Ovary (tissue), 10 donors: Measurements from ENCODE around the gene PMEL. TPM values are rescaled to one million over a fixed set of nuclear protein-coding genes. Genes with fewer than 3 reads are reported as not detected.
A peak's percentile ranks its signal among the peaks of the same experiment; 100 is the strongest.

Experiments used
- DNase-seq, 5 donors: peaks; one replicate each; pipeline ENCODE4 v3.0.0-alpha.2; 2019 to 2020
- H3K27ac ChIP-seq, 2 donors: fragments of 200-600 bp; one replicate each; pipeline versions ENCODE4 v1.5.1 to v1.8.0; 2019 to 2022
- H3K27me3 ChIP-seq: fragments of 200-600 bp; one replicate; pipeline ENCODE4 v1.8.0; 2022
- H3K36me3 ChIP-seq: fragments of 200-600 bp; sonication (generic); one replicate; pipeline ENCODE4 v1.5.1; 2019
- H3K4me1 ChIP-seq: one replicate; pipeline ENCODE4 v1.8.1; 2013; ENCODE audit warnings: mild to moderate bottlenecking, moderate library complexity; ENCODE audit not compliant: insufficient read depth
- H3K4me3 ChIP-seq: fragments of 200-600 bp; sonication (generic); one replicate; pipeline ENCODE4 v1.5.1; 2017
- H3K9me3 ChIP-seq, 2 donors: fragments of 200-600 bp in 1 of 2; sonication (generic) in 1 of 2; one replicate each; pipeline versions ENCODE4 v1.5.1 to v1.8.1; 2013 to 2019; ENCODE audit warnings: mild to moderate bottlenecking in 1 of 2, moderate library complexity in 1 of 2
- EP300 ChIP-seq: sonication (generic); formaldehyde crosslinking; IDR thresholded peaks from one replicate; pipeline ENCODE4 v1.6.1; 2017; ENCODE audit warnings: antibody characterized with exemption
- POLR2A ChIP-seq: fragments of 450-650 bp; IDR thresholded peaks from one replicate; pipeline ENCODE4 v1.6.1; 2017; ENCODE audit warnings: antibody characterized with exemption, mild to moderate bottlenecking, moderate library complexity
- WGBS, 3 donors: extraction: QIAGEN DNeasy Blood & Tissue Kit in 1 of 3; methylation state at CpG; one replicate each; pipeline versions ENCODE4 v1.1.5 to v1.1.7; 2013 to 2017; 5-methylcytosine and 5-hydroxymethylcytosine counted together
- intact Hi-C, 4 donors: fragments of 100-400 bp; cut with DNase I; formaldehyde crosslinking; loops; one replicate each; pipeline versions ENCODE4 v1.11.0 to v1.15.1; 2022 to 2023
- long read RNA-seq, 3 donors: library from polyadenylated mRNA in 2 of 3; unstranded in 2 of 3; transcript quantifications; one replicate each; pipeline ENCODE4 v2.0.0 and lab custom pipeline, GENCODE V29; 2021 to 2026
- polyA plus RNA-seq, 2 donors: library from polyadenylated mRNA; stranded (reverse); fragments of 200-250 nt in 1 of 2; fragments of 350-450 nt in 1 of 2; fragmentation: Illumina TruSeq in 1 of 2; extraction: RNeasy Lipid Tissue Mini Kit (QIAGEN cat#74804) in 1 of 2; gene quantifications; one replicate each; pipeline ENCODE4 v1.2.3, GENCODE V29; 2013 to 2014
- total RNA-seq, 7 donors: library from RNA; depleted of rRNA in 2 of 7; stranded (reverse); fragments of >200 nt in 2 of 7; fragmentation: NEBNext Ultra II Directional in 3 of 7; extraction: Animal tissue kit (Norgen Biotek cat#: 25700) in 3 of 7; gene quantifications; one replicate each; pipeline versions ENCODE4 v1.1.0 to v1.2.4, GENCODE V29; 2016 to 2023
- TF ChIP-seq, protein P1 (sequence below), 3 donors: fragments of 450-650 bp in 2 of 3; fragments of 200-600 bp in 1 of 3; IDR thresholded peaks; one replicate each; pipeline versions ENCODE4 v1.5.1 to v1.8.0; 2016 to 2022; ENCODE audit warnings: antibody characterized with exemption in 3 of 3, mild to moderate bottlenecking in 1 of 3
- donor health status: DM: no; HTN: no; CAD: no; lungs with moderate emphysema.
- donor health status: DM: no; HTN: no; CAD: no.
- donor health status: Bipolar disorder and iron deficiency.
- donor health status: DM: yes; HTN: yes; CAD: no.
- donor health status: DM: no; HTN: no; CAD: no.
- donor health status: DM: yes; HTN: yes; CAD: no.

PMEL gene
- total RNA-seq (10 to 100 TPM in 1 of 7 donors, 1 to 10 TPM in 6; 2.0 to 11.5 (median 3.7) TPM), polyA plus RNA-seq (1 to 10 TPM; 2.0 to 2.7 TPM)
- long read RNA-seq, donor 1, transcript PMEL-206 (11 exons, 2,757 nt), result major isoform, 10 of 22 reads
- long read RNA-seq, donor 1, partial matches to known transcripts, result 5 of 22 reads
- long read RNA-seq, donor 1, other reads (novel, unspliced or antisense), result 6 of 22 reads
- long read RNA-seq, donor 2, partial matches to known transcripts, result 0 of 3 reads
- long read RNA-seq, donor 2, other reads (novel, unspliced or antisense), result 0 of 3 reads
- long read RNA-seq, donor 3, partial matches to known transcripts, result 1 of 7 reads
- long read RNA-seq, donor 3, other reads (novel, unspliced or antisense), result 2 of 7 reads

- Histone ChIP-seq H3K36me3 (no peaks in the 10 kb centered on the region), H3K9me3 (no peaks in the 10 kb centered on the region), H3K4me3 (peak within 1 kb of the TSS; percentile 73), H3K27me3 (no peaks in the 10 kb centered on the region), H3K27ac (peak within 1 kb of the TSS; percentile 59 to 89), H3K4me1 (peaks cover 9% of the 10 kb centered on the region)
- TF ChIP-seq, protein P1, sequence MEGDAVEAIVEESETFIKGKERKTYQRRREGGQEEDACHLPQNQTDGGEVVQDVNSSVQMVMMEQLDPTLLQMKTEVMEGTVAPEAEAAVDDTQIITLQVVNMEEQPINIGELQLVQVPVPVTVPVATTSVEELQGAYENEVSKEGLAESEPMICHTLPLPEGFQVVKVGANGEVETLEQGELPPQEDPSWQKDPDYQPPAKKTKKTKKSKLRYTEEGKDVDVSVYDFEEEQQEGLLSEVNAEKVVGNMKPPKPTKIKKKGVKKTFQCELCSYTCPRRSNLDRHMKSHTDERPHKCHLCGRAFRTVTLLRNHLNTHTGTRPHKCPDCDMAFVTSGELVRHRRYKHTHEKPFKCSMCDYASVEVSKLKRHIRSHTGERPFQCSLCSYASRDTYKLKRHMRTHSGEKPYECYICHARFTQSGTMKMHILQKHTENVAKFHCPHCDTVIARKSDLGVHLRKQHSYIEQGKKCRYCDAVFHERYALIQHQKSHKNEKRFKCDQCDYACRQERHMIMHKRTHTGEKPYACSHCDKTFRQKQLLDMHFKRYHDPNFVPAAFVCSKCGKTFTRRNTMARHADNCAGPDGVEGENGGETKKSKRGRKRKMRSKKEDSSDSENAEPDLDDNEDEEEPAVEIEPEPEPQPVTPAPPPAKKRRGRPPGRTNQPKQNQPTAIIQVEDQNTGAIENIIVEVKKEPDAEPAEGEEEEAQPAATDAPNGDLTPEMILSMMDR (IDR thresholded peaks at IDR 0.05), result no peak
- no peak for TF ChIP-seq EP300
- TF ChIP-seq POLR2A, result no peak
- WGBS, 3 donors, result 4 to 10% (median 7%) methylated on average over 4 of the region's 4 CpGs
- DNase-seq, result no peak
- intact Hi-C loops, result no loop called here
These were observed at the start of gene PMEL for GRCh38 chr12:55965941-55966407. Gene PMEL, minus strand, starts transcription at chr12:55966042. Its CDS starts 31 bp downstream, at chr12:55966011.

DNA sequence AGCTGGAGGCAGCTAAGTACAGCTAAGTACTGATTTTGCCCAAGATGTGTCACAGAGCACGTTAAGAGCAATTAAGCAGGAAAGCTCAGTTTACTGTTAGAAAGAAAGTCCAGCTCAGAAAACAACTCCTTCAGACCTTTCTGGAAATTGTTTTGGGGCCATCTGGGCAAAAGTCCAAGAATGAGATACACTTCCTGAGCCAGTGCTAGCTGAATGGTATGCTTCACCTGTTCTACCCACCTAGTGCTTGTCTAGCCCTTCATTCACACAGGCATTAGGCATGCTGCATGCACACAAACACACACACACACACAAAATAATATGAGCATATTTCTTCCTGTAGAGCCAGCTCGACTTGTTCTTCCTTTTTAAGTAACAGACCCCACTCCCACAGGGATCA lies 48.4 kb upstream of the PMEL start:
- 20 to 30% (median 20%) methylated on average over 2 of the region's 2 CpGs for WGBS, 3 donors
- no peak overlapping the region for H3K27ac ChIP-seq
- DNase-seq, result no peak
- H3K36me3 ChIP-seq, result no peaks in the 10 kb centered on the region
- no peak overlapping the region for H3K4me3 ChIP-seq
- no peaks in the 10 kb centered on the region for H3K9me3 ChIP-seq
- H3K4me1 ChIP-seq, result no peaks in the 10 kb centered on the region
- intact Hi-C loops, result no loop called here
- no peaks in the 10 kb centered on the region for H3K27me3 ChIP-seq
- TF ChIP-seq POLR2A, result no peak
- TF ChIP-seq EP300, result no peak
- TF ChIP-seq, protein P1 (IDR thresholded peaks at IDR 0.05), result no peak

DNA sequence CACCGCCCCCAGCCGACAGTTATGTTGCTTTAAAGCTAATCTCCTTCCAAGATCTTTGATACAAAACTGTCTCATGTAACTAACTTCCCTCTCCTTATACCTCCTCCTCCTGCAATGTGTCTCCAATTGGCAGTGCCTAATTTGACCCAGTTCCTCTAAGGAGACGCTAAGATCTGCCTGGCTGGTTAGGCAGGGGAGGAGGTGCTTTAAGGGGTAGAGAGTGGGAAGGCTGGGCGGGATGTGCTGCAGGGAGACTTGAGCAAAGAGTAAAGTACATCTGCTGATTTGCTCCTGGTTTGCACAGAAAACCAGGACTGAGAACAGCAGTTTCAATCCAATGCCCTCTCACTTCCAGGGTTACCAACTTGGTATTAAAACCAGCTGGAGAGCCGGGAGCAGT lies 47.6 kb upstream of the PMEL start:
- no peak for DNase-seq
- Histone ChIP-seq H3K4me1 (no peaks in the 10 kb centered on the region), H3K9me3 (no peaks in the 10 kb centered on the region), H3K27me3 (no peaks in the 10 kb centered on the region), H3K4me3 (no peak overlapping the region), H3K36me3 (no peaks in the 10 kb centered on the region), H3K27ac (no peak overlapping the region)
- 83 to 90% (median 85%) methylated on average over 5 of the region's 5 CpGs for WGBS, 3 donors
- TF ChIP-seq EP300, result no peak
- TF ChIP-seq, protein P1 (IDR thresholded peaks at IDR 0.05), result no peak
- no peak for TF ChIP-seq POLR2A
- intact Hi-C loops, result no loop called here

GRCh38 chr12:56011509-56012090 lies 45.8 kb upstream of the PMEL start:
- intact Hi-C loops, result no loop called here
- no peak for DNase-seq
- no peaks in the 10 kb centered on the region for H3K27me3 ChIP-seq
- no peak overlapping the region for H3K27ac ChIP-seq
- H3K4me3 ChIP-seq, result no peak overlapping the region
- 84 to 89% (median 87%) methylated on average over 2 of the region's 2 CpGs for WGBS, 3 donors
- H3K4me1 ChIP-seq, result no peaks in the 10 kb centered on the region
- TF ChIP-seq EP300 (no peak), POLR2A (no peak)
- TF ChIP-seq, protein P1 (IDR thresholded peaks at IDR 0.05), result no peak
- H3K9me3 ChIP-seq, result no peaks in the 10 kb centered on the region
- H3K36me3 ChIP-seq, result no peaks in the 10 kb centered on the region
